HL-60 (cell line): ENCODE results near the gene ETFBKMT.

Source experiments
- CTCF ChIP-seq: IDR thresholded peaks from one replicate; pipeline ENCODE4 v1.5.1; 2011; ENCODE audit warnings: low read length, control low read depth, inconsistent platforms; ENCODE audit not compliant: insufficient read depth
- POLR2AphosphoS5 ChIP-seq: IDR thresholded peaks from 2 replicates; pipeline ENCODE4 v1.6.1; 2012; ENCODE audit warnings: low read depth
- TF ChIP-seq, protein P1 (sequence below): IDR thresholded peaks from 2 replicates; pipeline ENCODE4 v1.6.1; 2012; ENCODE audit warnings: low read depth; ENCODE audit not compliant: insufficient replicate concordance

- TF ChIP-seq POLR2AphosphoS5: no peak
- no peak for TF ChIP-seq CTCF
- TF ChIP-seq, protein P1, sequence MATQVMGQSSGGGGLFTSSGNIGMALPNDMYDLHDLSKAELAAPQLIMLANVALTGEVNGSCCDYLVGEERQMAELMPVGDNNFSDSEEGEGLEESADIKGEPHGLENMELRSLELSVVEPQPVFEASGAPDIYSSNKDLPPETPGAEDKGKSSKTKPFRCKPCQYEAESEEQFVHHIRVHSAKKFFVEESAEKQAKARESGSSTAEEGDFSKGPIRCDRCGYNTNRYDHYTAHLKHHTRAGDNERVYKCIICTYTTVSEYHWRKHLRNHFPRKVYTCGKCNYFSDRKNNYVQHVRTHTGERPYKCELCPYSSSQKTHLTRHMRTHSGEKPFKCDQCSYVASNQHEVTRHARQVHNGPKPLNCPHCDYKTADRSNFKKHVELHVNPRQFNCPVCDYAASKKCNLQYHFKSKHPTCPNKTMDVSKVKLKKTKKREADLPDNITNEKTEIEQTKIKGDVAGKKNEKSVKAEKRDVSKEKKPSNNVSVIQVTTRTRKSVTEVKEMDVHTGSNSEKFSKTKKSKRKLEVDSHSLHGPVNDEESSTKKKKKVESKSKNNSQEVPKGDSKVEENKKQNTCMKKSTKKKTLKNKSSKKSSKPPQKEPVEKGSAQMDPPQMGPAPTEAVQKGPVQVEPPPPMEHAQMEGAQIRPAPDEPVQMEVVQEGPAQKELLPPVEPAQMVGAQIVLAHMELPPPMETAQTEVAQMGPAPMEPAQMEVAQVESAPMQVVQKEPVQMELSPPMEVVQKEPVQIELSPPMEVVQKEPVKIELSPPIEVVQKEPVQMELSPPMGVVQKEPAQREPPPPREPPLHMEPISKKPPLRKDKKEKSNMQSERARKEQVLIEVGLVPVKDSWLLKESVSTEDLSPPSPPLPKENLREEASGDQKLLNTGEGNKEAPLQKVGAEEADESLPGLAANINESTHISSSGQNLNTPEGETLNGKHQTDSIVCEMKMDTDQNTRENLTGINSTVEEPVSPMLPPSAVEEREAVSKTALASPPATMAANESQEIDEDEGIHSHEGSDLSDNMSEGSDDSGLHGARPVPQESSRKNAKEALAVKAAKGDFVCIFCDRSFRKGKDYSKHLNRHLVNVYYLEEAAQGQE: no peak
Measured at GRCh38 chr12:31651893-31652521, 7.5 kb upstream of the ETFBKMT start.
